ENCODE results near the gene NRXN3.

The NRXN3 gene

GRCh38 chr14:79656496-79656895 is 1486.3 kb downstream of the NRXN3 start:
- CTCF ChIA-PET, result interaction anchor here (1.1 kb wide), 1 partner anchor 76 kb away, joined by 3 read pairs; no protein-coding TSS in a partner anchor
- TF ChIP-seq CTCF (IDR thresholded peaks at IDR 0.05; ENCODE audit: insufficient read depth, low read length, missing control alignments), result no peak
- POLR2A ChIA-PET, result no interaction called here
- DNase-seq (ENCODE audit: low read depth, low spot score), result no peak
- no peak overlapping the region for H3K4me3 ChIP-seq (ENCODE audit: low read depth, low read length)

- no peak overlapping the region for H3K4me3 ChIP-seq (ENCODE audit: low read depth, low read length)
- POLR2A ChIA-PET, result no interaction called here
- no peak for TF ChIP-seq CTCF (IDR thresholded peaks at IDR 0.05; ENCODE audit: insufficient read depth, low read length, missing control alignments)
- CTCF ChIA-PET, result no interaction called here
- no peak for DNase-seq (ENCODE audit: low read depth, low spot score)
Measured at GRCh38 chr14:79658221-79658620, 1488.0 kb downstream of the NRXN3 start.

GRCh38 chr14:79658769-79659168 is 1488.6 kb downstream of the NRXN3 start:
- no peak for TF ChIP-seq CTCF (IDR thresholded peaks at IDR 0.05; ENCODE audit: insufficient read depth, low read length, missing control alignments)
- POLR2A ChIA-PET, result no interaction called here
- no peak overlapping the region for H3K4me3 ChIP-seq (ENCODE audit: low read depth, low read length)
- CTCF ChIA-PET, result no interaction called here
- DNase-seq (ENCODE audit: low read depth, low spot score), result no peak

GRCh38 chr14:79660053-79660939 is 1490.1 kb downstream of the NRXN3 start:
- ChIA-PET POLR2A (no interaction called here), CTCF (no interaction called here)
- no peak for TF ChIP-seq CTCF (IDR thresholded peaks at IDR 0.05; ENCODE audit: insufficient read depth, low read length, missing control alignments)
- DNase-seq (ENCODE audit: low read depth, low spot score), result no peak
- no peak overlapping the region for H3K4me3 ChIP-seq (ENCODE audit: low read depth, low read length)

GRCh38 chr14:79661752-79662151 is 1491.6 kb downstream of the NRXN3 start:
- no peak for DNase-seq (ENCODE audit: low read depth, low spot score)
- POLR2A ChIA-PET, result no interaction called here
- H3K4me3 ChIP-seq (ENCODE audit: low read depth, low read length), result no peak overlapping the region
- TF ChIP-seq CTCF (IDR thresholded peaks at IDR 0.05; ENCODE audit: insufficient read depth, low read length, missing control alignments), result no peak
- CTCF ChIA-PET, result no interaction called here

GRCh38 chr14:79663453-79663852 is 1493.3 kb downstream of the NRXN3 start:
- POLR2A ChIA-PET, result no interaction called here
- no peak for TF ChIP-seq CTCF (IDR thresholded peaks at IDR 0.05; ENCODE audit: insufficient read depth, low read length, missing control alignments)

More at GRCh38 chr14:79663453-79663852, 1493.3 kb downstream of the NRXN3 start:
- no peak for DNase-seq (ENCODE audit: low read depth, low spot score)
- CTCF ChIA-PET, result no interaction called here
- H3K4me3 ChIP-seq (ENCODE audit: low read depth, low read length), result no peak overlapping the region
